ENCODE results near the gene G6PC3. TPM values are rescaled to one million over a fixed set of nuclear protein-coding genes. Genes with fewer than 3 reads are reported as not detected.
A peak's percentile ranks its signal among the peaks of the same experiment; 100 is the strongest.

The G6PC3 gene
- total and polyA plus RNA-seq, 10 of the 15 experiments (the other 5 are each of a cell fraction or from before 2014, with no cell fraction given), result 13.0 to 93.7 (median 43.0) TPM

DNA sequence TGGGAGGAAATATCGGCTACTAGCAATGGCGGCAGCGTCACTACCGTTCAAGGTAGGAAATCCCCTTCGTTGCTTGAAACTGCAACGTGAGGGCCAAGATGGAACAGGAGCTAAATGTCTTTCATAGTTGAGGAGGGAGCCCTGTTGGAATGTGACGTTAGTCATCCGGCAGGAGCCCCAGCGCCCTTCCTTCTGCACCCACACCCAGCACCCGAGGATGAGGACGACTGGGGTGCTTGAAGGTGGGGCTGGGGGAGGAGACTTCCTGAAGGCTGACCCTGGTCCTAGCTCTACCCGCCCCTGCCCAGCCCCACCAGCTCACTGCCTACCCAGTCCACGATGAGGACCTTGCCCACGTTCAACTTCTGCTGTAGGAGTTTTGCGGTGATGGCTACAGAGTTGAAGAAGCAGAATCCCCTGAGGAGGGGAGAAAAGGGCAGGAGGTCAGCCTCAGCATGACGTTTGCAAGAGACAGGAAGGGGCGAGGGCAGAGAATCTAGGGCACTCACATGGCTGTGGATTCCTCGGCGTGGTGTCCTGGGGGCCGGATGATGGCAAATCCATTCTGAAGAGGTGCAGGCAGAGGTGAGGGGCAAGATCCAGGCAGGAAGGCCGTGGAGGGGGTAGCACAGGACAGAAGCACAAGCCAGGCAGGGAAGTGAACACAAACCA is 11.9 kb downstream of the G6PC3 start (continued):
- TF ChIP-seq ZSCAN29 (IDR thresholded peaks at IDR 0.05), result no peak
- TF ChIP-seq EGR1 (IDR thresholded peaks at IDR 0.05; ENCODE audit: borderline replicate concordance in 1 of 2, low read depth in 2 of 2, low read length in 2 of 2), result no peak
- TF ChIP-seq, protein P1, sequence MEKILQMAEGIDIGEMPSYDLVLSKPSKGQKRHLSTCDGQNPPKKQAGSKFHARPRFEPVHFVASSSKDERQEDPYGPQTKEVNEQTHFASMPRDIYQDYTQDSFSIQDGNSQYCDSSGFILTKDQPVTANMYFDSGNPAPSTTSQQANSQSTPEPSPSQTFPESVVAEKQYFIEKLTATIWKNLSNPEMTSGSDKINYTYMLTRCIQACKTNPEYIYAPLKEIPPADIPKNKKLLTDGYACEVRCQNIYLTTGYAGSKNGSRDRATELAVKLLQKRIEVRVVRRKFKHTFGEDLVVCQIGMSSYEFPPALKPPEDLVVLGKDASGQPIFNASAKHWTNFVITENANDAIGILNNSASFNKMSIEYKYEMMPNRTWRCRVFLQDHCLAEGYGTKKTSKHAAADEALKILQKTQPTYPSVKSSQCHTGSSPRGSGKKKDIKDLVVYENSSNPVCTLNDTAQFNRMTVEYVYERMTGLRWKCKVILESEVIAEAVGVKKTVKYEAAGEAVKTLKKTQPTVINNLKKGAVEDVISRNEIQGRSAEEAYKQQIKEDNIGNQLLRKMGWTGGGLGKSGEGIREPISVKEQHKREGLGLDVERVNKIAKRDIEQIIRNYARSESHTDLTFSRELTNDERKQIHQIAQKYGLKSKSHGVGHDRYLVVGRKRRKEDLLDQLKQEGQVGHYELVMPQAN (conservative IDR thresholded peaks at IDR 0.05), result no peak

DNA sequence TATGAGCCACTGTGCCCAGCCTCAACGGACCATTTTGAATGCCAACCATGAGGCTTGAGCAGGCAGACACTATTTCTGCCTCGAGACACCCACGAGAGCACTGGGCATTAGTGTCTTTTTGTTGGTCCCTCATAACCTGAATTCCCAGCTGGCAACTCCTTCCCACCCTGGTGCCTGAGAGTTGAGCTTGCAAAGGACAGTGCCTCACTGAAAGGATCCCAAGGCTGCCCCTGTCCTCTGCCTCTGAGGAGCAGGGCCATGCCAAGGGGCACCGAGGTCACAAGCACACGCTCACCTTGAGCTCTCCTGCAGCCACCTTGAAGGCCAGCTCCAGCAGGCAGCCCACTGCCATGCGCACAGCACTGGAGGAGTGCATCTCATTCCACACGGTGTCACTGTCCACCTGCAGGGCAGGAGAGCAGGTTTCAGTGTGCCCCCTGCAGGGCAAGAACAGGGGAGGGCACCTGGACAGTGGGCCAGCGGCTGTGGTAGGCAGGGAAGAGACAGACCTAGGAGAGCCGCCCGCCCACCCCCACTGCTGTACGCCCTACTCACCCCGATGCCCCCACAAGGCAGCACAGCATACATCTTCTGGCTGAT is 12.8 kb downstream of the G6PC3 start:
- Histone ChIP-seq H2AFZ (ENCODE audit: control insufficient read depth, low read depth, low read length) (no peak overlapping the region), H3K27ac (ENCODE audit: control insufficient read depth, insufficient read depth) (no peak overlapping the region), H3K27me3 (replicated peaks in 1 of 2; ENCODE audit: control insufficient read depth in 2 of 2, insufficient read depth in 2 of 2, low read length in 1 of 2) (no peaks in the 10 kb centered on the region), H3K4me3 (no peak overlapping the region), H3K9me3 (replicated peaks; ENCODE audit: control insufficient read depth, insufficient read depth, low read length) (no peaks in the 10 kb centered on the region), H4K20me1 (ENCODE audit: control insufficient read depth, insufficient read depth) (no peaks in the 10 kb centered on the region; the same call in 1 of the 2 replicates), H3K4me1 (ENCODE audit: control insufficient read depth, insufficient read depth, low read length) (no peaks in the 10 kb centered on the region), H3K4me2 (ENCODE audit: control insufficient read depth, insufficient read depth) (no peak overlapping the region), H3K36me3 (ENCODE audit: control insufficient read depth in 2 of 2, insufficient read depth in 2 of 2, low read length in 1 of 2) (peaks cover 17 to 39% of the 10 kb centered on the region in 2 experiments; a peak in 3 of 4 replicates), H3K79me2 (ENCODE audit: control insufficient read depth, insufficient read depth, low read length) (no peaks in the 10 kb centered on the region), H3K9ac (ENCODE audit: control insufficient read depth, insufficient read depth, low read length) (no peak overlapping the region)
- no TSS peak for BruUV-seq (replicated peaks)
- ATAC-seq (peak; percentile 64), FAIRE-seq (no peak), DNase-seq (ENCODE audit: low read depth, low spot score) (no peak)
- POLR2A ChIA-PET, result interaction anchor here (0.6 kb wide), 1 partner anchor 493 kb away, joined by 6 read pairs; no protein-coding TSS in a partner anchor
- RAD21 ChIA-PET (ENCODE audit: unreplicated experiment), result interaction anchor here (0.7 to 1.4 kb wide), 3 partner anchors 11 to 85 kb away, joined by 3 to 6 read pairs (median 3); no protein-coding TSS in a partner anchor
- CTCF ChIA-PET, result interaction anchor here (0.9 to 2.3 kb wide), 8 partner anchors 13 to 140 kb away, joined by 3 to 16 read pairs (median 4); partner anchors contain the start of gene HDAC5
- in situ Hi-C loops (cut with MboI) (no loop called here), intact Hi-C loops (cut with micrococcal nuclease; ENCODE audit: unreplicated experiment) (no loop called here)
- SMC1A ChIA-PET (ENCODE audit: uncharacterized antibody, unreplicated experiment), result interaction anchor here (0.6 kb wide), 1 partner anchor 133 kb away, joined by 3 read pairs; no protein-coding TSS in a partner anchor
- WGBS (ENCODE audit: insufficient coverage, insufficient replicate concordance, low lambda C conversion rate, missing lambda C conversion rate), result 91% methylated on average over 9 of the region's 12 CpGs
- TF ChIP-seq SUPT20H (IDR thresholded peaks at IDR 0.05; ENCODE audit: borderline replicate concordance, control insufficient read depth, low read depth, low read length), result no peak
- TF ChIP-seq NR2C2 (IDR thresholded peaks at IDR 0.05; ENCODE audit: borderline replicate concordance, control insufficient read depth, insufficient read length, low read depth), result no peak
- TF ChIP-seq, protein P2, sequence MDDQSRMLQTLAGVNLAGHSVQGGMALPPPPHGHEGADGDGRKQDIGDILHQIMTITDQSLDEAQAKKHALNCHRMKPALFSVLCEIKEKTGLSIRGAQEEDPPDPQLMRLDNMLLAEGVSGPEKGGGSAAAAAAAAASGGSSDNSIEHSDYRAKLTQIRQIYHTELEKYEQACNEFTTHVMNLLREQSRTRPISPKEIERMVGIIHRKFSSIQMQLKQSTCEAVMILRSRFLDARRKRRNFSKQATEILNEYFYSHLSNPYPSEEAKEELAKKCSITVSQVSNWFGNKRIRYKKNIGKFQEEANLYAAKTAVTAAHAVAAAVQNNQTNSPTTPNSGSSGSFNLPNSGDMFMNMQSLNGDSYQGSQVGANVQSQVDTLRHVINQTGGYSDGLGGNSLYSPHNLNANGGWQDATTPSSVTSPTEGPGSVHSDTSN (IDR thresholded peaks at IDR 0.05; ENCODE audit: insufficient replicate concordance, low read depth, low read length), result no peak
- TF ChIP-seq, protein P3, sequence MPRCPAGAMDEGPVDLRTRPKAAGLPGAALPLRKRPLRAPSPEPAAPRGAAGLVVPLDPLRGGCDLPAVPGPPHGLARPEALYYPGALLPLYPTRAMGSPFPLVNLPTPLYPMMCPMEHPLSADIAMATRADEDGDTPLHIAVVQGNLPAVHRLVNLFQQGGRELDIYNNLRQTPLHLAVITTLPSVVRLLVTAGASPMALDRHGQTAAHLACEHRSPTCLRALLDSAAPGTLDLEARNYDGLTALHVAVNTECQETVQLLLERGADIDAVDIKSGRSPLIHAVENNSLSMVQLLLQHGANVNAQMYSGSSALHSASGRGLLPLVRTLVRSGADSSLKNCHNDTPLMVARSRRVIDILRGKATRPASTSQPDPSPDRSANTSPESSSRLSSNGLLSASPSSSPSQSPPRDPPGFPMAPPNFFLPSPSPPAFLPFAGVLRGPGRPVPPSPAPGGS (IDR thresholded peaks at IDR 0.05; ENCODE audit: borderline replicate concordance, insufficient read depth, low read depth, low read length, poor library complexity, severe bottlenecking), result no peak
- no peak for TF ChIP-seq ATF7 (IDR thresholded peaks at IDR 0.05; ENCODE audit: low read depth)
- TF ChIP-seq MXI1 (IDR thresholded peaks at IDR 0.05; ENCODE audit: low read depth, low read length), result no peak
- TF ChIP-seq, protein P4, sequence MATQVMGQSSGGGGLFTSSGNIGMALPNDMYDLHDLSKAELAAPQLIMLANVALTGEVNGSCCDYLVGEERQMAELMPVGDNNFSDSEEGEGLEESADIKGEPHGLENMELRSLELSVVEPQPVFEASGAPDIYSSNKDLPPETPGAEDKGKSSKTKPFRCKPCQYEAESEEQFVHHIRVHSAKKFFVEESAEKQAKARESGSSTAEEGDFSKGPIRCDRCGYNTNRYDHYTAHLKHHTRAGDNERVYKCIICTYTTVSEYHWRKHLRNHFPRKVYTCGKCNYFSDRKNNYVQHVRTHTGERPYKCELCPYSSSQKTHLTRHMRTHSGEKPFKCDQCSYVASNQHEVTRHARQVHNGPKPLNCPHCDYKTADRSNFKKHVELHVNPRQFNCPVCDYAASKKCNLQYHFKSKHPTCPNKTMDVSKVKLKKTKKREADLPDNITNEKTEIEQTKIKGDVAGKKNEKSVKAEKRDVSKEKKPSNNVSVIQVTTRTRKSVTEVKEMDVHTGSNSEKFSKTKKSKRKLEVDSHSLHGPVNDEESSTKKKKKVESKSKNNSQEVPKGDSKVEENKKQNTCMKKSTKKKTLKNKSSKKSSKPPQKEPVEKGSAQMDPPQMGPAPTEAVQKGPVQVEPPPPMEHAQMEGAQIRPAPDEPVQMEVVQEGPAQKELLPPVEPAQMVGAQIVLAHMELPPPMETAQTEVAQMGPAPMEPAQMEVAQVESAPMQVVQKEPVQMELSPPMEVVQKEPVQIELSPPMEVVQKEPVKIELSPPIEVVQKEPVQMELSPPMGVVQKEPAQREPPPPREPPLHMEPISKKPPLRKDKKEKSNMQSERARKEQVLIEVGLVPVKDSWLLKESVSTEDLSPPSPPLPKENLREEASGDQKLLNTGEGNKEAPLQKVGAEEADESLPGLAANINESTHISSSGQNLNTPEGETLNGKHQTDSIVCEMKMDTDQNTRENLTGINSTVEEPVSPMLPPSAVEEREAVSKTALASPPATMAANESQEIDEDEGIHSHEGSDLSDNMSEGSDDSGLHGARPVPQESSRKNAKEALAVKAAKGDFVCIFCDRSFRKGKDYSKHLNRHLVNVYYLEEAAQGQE (IDR thresholded peaks at IDR 0.05; ENCODE audit: low read depth, low read length), result no peak
- no peak for TF ChIP-seq PAX5 (IDR thresholded peaks at IDR 0.05; ENCODE audit: borderline replicate concordance, low read depth, low read length)
